ENCODE measurements around the gene CDK15.
A peak's percentile ranks its signal among the peaks of the same experiment; 100 is the strongest.
"Not testable (repeated sequence)": the region's sequence is repeated elsewhere in the genome, so short reads cannot be mapped to it uniquely, and the experiment has no call there.

Gene CDK15

GRCh38 chr2:201806442-201807170 is at the start of gene CDK15:
TSS of gene CDK15 (plus strand) at chr2:201806537. CDS start at chr2:201806665, 128 bp downstream.
- DNase-seq (ENCODE audit: low read depth) = no peak

- DNase-seq (ENCODE audit: low read depth) = no peak
Measured at GRCh38 chr2:201758234-201758633, 48.1 kb upstream of the CDK15 start.

- no peak for DNase-seq (ENCODE audit: low read depth)
Measured at GRCh38 chr2:201758873-201759272, 47.5 kb upstream of the CDK15 start.

- no peak for DNase-seq (ENCODE audit: low read depth)
Measured at GRCh38 chr2:201759567-201759966, 46.8 kb upstream of the CDK15 start.

GRCh38 chr2:201761101-201761500 is 45.2 kb upstream of the CDK15 start:
- DNase-seq (ENCODE audit: low read depth) = no peak

GRCh38 chr2:201764469-201764868 is 41.9 kb upstream of the CDK15 start:
- DNase-seq (ENCODE audit: low read depth) = not testable (repeated sequence)

- no peak for DNase-seq (ENCODE audit: low read depth)
Measured at GRCh38 chr2:201765799-201766198, 40.5 kb upstream of the CDK15 start.

GRCh38 chr2:201768918-201769317 is 37.4 kb upstream of the CDK15 start:
- no peak for DNase-seq (ENCODE audit: low read depth)

- DNase-seq (ENCODE audit: low read depth) = no peak
Measured at GRCh38 chr2:201769666-201770373, 36.5 kb upstream of the CDK15 start.

- DNase-seq (ENCODE audit: low read depth) = no peak
Measured at GRCh38 chr2:201773990-201774389, 32.3 kb upstream of the CDK15 start.

- DNase-seq (ENCODE audit: low read depth) = no peak
Measured at GRCh38 chr2:201774546-201774945, 31.8 kb upstream of the CDK15 start.

- DNase-seq (ENCODE audit: low read depth) = no peak
Measured at GRCh38 chr2:201775326-201775725, 31.0 kb upstream of the CDK15 start.

GRCh38 chr2:201777043-201777442 is 29.3 kb upstream of the CDK15 start:
- DNase-seq (ENCODE audit: low read depth) = no peak

GRCh38 chr2:201777869-201778268 is 28.5 kb upstream of the CDK15 start:
- no peak for DNase-seq (ENCODE audit: low read depth)

GRCh38 chr2:201779901-201780673 is 26.2 kb upstream of the CDK15 start:
- no peak for DNase-seq (ENCODE audit: low read depth)

- DNase-seq (ENCODE audit: low read depth) = peak; percentile 87
Measured at GRCh38 chr2:201780674-201781493, 25.5 kb upstream of the CDK15 start, which contains the start of gene ALS2. TSS of gene ALS2 (minus strand) at chr2:201780933. CDS start at chr2:201768885, 12,048 bp downstream.

- DNase-seq (ENCODE audit: low read depth) = no peak
Measured at GRCh38 chr2:201781557-201782051, 24.7 kb upstream of the CDK15 start.

GRCh38 chr2:201784563-201784962 is 21.8 kb upstream of the CDK15 start:
- DNase-seq (ENCODE audit: low read depth) = no peak

- DNase-seq (ENCODE audit: low read depth) = no peak
Measured at GRCh38 chr2:201785135-201785534, 21.2 kb upstream of the CDK15 start.

- no peak for DNase-seq (ENCODE audit: low read depth)
Measured at GRCh38 chr2:201786471-201786870, 19.9 kb upstream of the CDK15 start.

- DNase-seq (ENCODE audit: low read depth) = no peak
Measured at GRCh38 chr2:201788371-201788770, 18.0 kb upstream of the CDK15 start.

- DNase-seq (ENCODE audit: low read depth) = no peak
Measured at GRCh38 chr2:201789395-201789794, 16.9 kb upstream of the CDK15 start.

Measured in stimulated activated CD8-positive, alpha-beta memory T cell treated with anti-CD3 and anti-CD28 coated beads, Interleukin-12 subunit alpha, Interleukin-12 subunit beta, amount 100 ng/mL, for 1 hour (primary cell).